Activated effector memory CD4-positive, alpha-beta T cell treated with anti-CD3 and anti-CD28 coated beads, Interleukin-2, amount 50 U/mL, for 16 hours (primary cell): Measurements from ENCODE around the gene KCNMA1.

Experiments used
- DNase-seq: peaks from one replicate; pipeline ENCODE4 v3.0.0-alpha.2; 2020

The KCNMA1 gene

DNA sequence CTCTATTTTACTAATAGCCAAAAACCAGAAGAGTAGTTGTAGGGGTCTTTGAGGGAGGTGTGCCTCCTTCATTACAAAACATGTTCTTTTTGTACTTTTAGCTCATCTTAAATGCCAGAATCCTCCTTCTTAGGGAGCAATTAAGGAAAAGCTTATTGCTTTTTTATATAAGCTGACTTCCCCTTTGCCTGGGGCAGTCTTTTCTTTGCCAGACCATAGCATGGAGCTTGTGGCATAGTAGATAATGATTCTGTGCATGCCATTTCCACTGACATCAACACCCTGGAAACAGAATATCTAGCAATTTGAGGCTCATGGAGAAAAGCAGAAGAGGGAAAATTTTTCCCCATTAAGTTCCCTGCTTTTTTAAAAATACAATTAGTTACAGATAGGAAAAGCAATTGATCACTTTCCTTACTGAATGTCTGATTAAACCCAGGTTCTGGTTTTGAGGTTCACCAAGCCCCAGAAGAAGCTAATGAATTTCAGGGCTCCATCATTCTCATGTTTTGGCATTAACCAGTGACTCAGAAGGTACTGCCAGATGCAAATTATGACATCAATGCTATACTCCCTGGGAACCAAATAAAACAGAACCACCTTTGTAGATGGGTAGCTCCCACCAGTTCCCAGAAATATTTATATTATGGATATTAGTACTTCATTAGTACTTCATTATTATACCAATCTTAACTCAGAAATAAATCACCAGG, 410.6 kb downstream of the KCNMA1 start:
- DNase-seq: no peak

DNA sequence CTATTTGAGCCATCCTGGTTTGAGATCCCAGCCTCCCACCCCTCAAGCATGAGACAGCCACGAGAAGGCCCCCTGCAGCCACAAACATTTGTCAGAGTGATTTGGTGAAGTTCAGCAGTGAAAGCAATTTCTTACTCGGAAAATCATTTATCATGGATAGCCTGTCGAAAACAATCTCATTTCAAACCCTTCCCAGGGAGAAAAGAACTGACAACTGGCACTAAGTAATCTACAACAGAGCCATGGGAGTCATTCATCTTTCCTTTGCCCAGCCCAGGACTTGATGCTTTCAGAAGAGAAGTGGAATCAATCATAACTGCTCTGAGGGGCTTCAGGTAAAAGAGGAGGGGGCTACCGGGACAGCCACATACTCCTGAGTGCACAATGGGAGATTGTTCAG, 411.2 kb downstream of the KCNMA1 start:
- DNase-seq: no peak

GRCh38 chr10:77226020-77226419, 411.6 kb downstream of the KCNMA1 start:
- DNase-seq: no peak

GRCh38 chr10:77223526-77224460, 413.8 kb downstream of the KCNMA1 start:
- DNase-seq: no peak

GRCh38 chr10:77220150-77220549, 417.5 kb downstream of the KCNMA1 start:
- DNase-seq: no peak

DNA sequence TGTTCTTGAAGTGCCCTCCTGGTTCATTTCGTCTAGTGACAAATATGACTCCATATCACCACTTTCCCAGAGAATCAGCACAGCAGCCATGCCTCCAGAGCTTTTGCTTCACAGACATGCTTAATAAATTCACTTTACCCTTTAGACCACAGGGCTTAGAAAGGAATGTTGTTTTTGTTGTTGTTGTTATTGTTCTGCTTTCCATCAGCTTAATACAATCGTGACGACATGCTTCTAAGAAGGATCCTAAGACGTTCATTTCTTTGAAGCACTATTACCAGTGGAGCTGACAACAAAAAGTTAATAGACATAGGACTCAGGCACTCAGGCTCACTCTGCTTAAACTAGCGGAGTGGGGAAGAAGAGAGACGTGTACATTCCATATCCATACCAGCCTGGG, 418.6 kb downstream of the KCNMA1 start:
- no peak for DNase-seq

GRCh38 chr10:77214799-77215198, 422.8 kb downstream of the KCNMA1 start:
- DNase-seq: no peak

DNA sequence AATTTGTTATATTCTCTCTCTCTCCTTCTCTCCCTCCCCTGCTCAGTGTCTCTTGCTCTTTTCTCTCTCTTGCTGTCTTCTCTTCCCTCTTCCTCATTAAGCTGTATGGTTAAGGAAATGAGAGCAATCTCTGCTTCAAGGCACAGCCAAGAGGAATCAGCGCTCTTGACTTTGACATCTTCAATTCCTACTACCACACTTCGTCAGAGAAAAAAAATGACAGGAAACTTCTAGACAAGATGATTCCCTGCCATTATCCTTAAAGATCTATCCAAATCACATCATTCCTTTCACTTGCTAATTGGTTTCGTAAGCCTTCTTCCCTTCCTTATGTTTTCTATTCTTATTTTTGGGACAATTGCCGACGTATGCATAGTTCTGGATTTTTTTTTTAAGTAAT, 425.0 kb downstream of the KCNMA1 start:
- no peak for DNase-seq

- DNase-seq: no peak
These were observed 427.0 kb downstream of the KCNMA1 start for GRCh38 chr10:77210645-77211044.

GRCh38 chr10:77208684-77209256, 428.8 kb downstream of the KCNMA1 start:
- no peak for DNase-seq

GRCh38 chr10:77207828-77208185, 429.8 kb downstream of the KCNMA1 start:
- no peak for DNase-seq

- no peak for DNase-seq
These were observed 430.3 kb downstream of the KCNMA1 start for GRCh38 chr10:77207182-77207827.

DNA sequence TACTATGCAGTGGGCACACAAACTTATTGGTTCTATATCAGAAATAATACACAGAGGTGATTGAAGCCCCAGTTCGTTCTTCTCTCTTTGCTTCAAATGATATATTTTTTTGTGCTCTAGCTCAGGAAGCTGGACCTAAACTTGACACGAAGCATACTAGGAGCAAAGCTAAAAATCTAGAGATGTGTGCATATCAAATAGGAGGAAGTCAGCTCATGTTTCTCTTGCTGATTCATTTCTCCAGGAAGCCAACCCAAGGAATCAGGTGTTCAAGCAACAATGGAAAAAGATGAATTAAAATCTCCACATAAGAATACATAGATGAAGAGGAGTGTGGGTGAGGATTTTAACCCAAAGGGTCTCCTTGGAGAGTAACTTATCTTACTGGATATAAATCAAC, 432.5 kb downstream of the KCNMA1 start:
- DNase-seq: no peak

DNA sequence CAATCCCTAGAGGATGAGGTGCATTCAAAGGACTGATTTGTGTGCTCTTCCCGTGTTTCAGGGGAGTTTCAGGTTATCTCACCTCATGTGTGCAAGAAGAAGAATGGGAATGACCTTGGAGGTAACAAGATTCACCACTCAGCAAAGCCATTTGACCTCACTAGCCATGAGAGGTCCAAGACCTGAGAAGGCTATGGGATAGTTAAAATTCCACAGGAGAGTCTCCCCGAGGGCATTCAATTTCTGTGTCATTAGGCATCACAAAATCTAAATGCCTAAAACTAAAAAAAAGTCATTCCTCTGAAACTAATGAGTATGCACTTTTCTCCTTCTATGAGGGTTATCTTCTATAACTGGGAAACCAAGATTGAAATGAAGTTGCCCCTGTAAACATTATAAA, 433.4 kb downstream of the KCNMA1 start:
- DNase-seq: no peak

GRCh38 chr10:77202857-77203256, 434.8 kb downstream of the KCNMA1 start:
- no peak for DNase-seq

DNA sequence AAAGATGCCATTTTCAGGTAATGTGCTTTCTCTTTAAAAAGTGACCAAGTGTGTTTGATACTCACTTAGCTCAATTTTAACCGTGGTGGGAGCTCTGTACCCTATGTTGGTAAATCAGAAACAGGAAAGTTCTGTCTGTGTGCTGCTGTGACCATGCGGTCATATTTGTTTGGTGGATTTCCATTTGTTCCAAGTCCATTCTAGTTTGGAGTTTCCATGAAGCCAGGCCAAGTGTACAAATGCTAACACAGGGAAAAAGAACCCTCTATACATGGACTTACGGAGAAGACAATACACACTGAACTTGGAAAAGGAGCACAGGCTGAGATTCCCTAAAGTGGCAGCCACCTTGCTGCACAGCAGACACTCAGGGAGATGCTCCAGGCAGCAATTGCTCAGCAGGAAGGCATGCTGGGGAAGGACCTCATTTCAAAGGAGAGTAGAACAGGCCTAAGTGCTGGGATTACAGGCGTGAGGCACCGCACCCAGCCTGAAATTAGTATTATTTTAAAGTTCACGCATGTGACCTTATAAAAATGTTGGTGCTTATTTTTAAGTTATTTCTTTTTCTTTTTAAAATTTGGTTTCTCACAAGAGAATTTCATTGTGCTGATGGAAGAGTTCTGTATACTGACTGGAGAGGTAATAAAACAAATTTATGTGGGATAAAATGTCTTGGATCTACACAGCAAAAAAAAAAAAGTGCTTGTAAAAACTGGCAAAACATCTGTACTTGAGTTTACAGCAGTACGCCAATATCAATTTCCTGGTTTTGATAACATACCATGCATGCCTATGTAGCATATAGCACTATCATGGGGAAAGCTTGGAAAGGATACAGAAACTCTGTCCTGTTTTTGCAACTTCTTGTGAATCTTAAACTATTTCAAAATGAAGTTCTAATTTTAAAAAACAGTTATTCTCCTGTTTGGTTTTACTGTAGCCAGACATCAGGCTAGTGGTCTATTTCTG, 436.2 kb downstream of the KCNMA1 start:
- no peak for DNase-seq

- no peak for DNase-seq
These were observed 440.1 kb downstream of the KCNMA1 start for GRCh38 chr10:77197544-77197943.

DNA sequence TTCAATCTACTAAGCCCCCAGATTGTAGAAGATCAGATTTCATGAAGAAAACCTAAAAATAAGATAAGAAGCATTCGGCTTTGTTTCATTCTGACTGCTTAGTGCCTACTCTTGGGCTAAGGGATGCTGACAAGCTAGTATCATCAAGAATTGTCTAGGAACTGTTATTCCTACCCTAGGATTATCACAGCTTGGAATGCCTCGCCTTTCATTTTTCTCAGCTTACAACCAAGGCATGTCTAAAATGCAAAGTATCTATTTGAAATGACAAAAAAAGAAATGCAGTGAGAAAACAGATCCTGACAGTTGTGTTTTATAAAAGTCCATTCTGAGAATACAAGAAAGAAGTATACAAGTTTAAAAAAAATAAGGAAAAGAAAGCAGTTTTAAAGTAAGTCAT, 441.0 kb downstream of the KCNMA1 start:
- DNase-seq: no peak

- DNase-seq: no peak
These were observed 442.5 kb downstream of the KCNMA1 start for GRCh38 chr10:77195101-77195500.

- no peak for DNase-seq
These were observed 444.6 kb downstream of the KCNMA1 start for GRCh38 chr10:77193001-77193400.

GRCh38 chr10:77192402-77192801, 445.2 kb downstream of the KCNMA1 start:
- DNase-seq: no peak
